Pancreas (tissue), 10 donors: ENCODE results near the gene PPP1R3C. TPM values are rescaled to one million over a fixed set of nuclear protein-coding genes. Genes with fewer than 3 reads are reported as not detected.
A peak's percentile ranks its signal among the peaks of the same experiment; 100 is the strongest.

Source experiments
- ATAC-seq, 4 donors: fragments of 200-7000 bp; cut with Tn5 transposase; one replicate each; pipeline versions ENCODE4 v1.8.0 to v1.9.1; 2020; ENCODE audit warnings: mild to moderate bottlenecking in 4 of 4, moderate library complexity in 4 of 4
- DNase-seq, 6 donors: peaks; one replicate each; pipeline ENCODE4 v3.0.0-alpha.2; 2020
- FAIRE-seq: peaks from 2 replicates; lab custom pipeline; 2012; peaks lifted over from hg19 to GRCh38; lab: Jason Lieb, UNC
- H3K27ac ChIP-seq, 4 donors: fragments of 200-600 bp; sonication (generic); 1 replicate in 3 of 4; 2 replicates in 1 of 4; pipeline versions ENCODE4 v1.5.0 to v1.8.0; 2020
- H3K27me3 ChIP-seq, 4 donors: fragments of 200-600 bp; one replicate each; pipeline ENCODE4 v1.8.0; 2021
- H3K36me3 ChIP-seq, 3 donors: fragments of 200-600 bp; sonication (generic) in 1 of 3; one replicate each; pipeline versions ENCODE4 v1.5.0 to v1.8.0; 2020 to 2021
- H3K4me1 ChIP-seq, 3 donors: fragments of 200-600 bp; one replicate each; pipeline ENCODE4 v1.8.0; 2021
- H3K4me3 ChIP-seq, 4 donors: fragments of 200-600 bp; sonication (generic) in 2 of 4; one replicate each; pipeline versions ENCODE4 v1.5.0 to v1.8.0; 2020 to 2021
- H3K9me3 ChIP-seq, 4 donors: fragments of 200-600 bp; one replicate each; pipeline ENCODE4 v1.8.0; 2021
- CTCF ChIP-seq, 4 donors: fragments of 200-600 bp; sonication (generic) in 3 of 4; IDR thresholded peaks; one replicate each; pipeline versions ENCODE4 v1.5.0 to v1.8.0; 2021; ENCODE audit warnings: antibody characterized with exemption in 4 of 4
- WGBS, 2 donors: extraction: QIAGEN DNeasy Blood & Tissue Kit; methylation state at CpG; one replicate each; pipeline ENCODE4 v1.1.7; 2013; 5-methylcytosine and 5-hydroxymethylcytosine counted together
- intact Hi-C, 3 donors: fragments of 100-400 bp; cut with DNase I; formaldehyde crosslinking; loops; one replicate each; pipeline versions ENCODE4 v1.11.1 to v1.14.2; 2022
- polyA plus RNA-seq, 2 donors: library from polyadenylated mRNA; stranded (reverse); fragments of 200-250 nt; gene quantifications; one replicate each; pipeline ENCODE4 v1.2.3, GENCODE V29; 2013
- total RNA-seq, 6 donors: library from RNA; stranded (reverse); fragmentation: NEBNext Ultra II Directional in 4 of 6; extraction: Animal tissue kit (Norgen Biotek cat#: 25700) in 4 of 6; gene quantifications; one replicate each; pipeline versions ENCODE4 v1.2.1 to v1.2.4, GENCODE V29; 2021 to 2023
- donor health status: healthy with polysubstance abuse.
- donor health status: DM: no; HTN: no; CAD: no; lungs with moderate emphysema.
- donor health status: DM: no; HTN: no; CAD: no.
- donor health status: control.
- donor health status: control.
- donor health status: Bipolar disorder and iron deficiency.
- donor health status: DM: yes; HTN: yes; CAD: no.
- donor health status: DM: no; HTN: no; CAD: no.
- donor health status: DM: no; HTN: no; CAD: no.
- donor health status: DM: yes; HTN: yes; CAD: no.

Gene PPP1R3C
- total and polyA plus RNA-seq, 8 donors: 3.8 to 27.5 (median 14.3) TPM

DNA sequence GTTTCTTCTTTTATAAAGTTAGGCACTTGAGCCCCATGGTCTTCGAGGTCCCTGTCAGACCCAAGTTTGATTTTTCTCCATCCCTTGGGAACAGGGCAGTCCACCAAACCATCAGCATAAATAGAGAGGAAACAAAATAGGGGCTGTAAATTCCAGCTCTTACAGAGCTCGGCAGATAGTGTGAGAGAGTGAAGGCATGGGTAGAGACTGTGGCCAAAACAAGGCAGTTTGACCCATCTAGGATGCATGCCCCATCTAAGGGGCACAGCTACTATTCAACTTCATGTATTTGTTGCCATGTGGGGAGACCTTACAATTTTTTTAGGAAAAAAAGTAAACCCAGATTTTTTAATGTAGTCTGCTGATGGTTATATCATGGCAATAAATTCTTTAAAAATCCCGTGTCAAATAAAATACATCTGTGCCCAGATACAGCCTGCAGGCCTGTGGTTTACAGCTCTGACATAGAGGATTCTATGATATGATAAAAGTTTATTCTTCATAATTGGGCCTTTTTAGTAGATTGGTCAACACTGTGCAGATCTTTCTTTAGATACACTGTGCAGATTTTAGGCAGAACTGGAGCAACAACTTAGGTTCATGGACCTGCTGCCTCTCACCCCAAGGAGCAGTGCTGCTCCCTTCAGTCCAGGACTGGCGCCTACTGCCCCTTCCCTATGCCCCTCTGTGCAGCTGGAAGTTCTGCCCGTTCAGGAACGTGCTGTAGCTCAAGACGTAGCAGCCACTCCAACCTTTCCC is 5.3 kb downstream of the PPP1R3C start:
- no peak overlapping the region for H3K4me3 ChIP-seq

DNA sequence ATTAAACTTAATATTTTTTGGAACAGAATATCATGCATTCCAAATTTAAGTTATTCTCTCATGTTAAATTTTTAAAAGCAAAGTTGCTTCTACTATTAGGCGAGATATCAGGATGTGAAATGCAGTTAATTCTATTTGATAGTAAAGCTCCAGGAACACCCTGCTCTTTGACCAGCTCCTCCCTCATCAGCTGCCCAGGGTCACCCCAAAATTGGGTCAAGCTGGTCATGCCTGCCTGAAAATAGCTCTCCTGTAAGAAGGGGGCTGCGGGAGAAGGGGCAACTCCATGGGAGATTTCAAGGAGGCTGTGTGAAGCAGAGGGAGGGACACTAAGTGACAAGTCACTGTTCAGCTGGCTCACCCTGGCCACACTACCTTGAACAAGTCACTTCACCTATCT is 5.9 kb downstream of the PPP1R3C start:
- H3K27ac ChIP-seq: no peak overlapping the region
- TF ChIP-seq CTCF (IDR thresholded peaks at IDR 0.05): no peak

More for the DNA sequence above, 5.3 kb downstream of the PPP1R3C start:
- WGBS, 2 donors: 53 to 60% methylated on average over 7 of the region's 7 CpGs
- Histone ChIP-seq H3K27me3 (no peaks in the 10 kb centered on the region), H3K36me3 (peaks cover 0 to 12% (median 0%) of the 10 kb centered on the region in 3 donors), H3K9me3 (no peaks in the 10 kb centered on the region), H3K27ac (no peak overlapping the region), H3K4me1 (peaks cover 0 to 21% (median 6%) of the 10 kb centered on the region in 3 donors)
- TF ChIP-seq CTCF (IDR thresholded peaks at IDR 0.05): no peak
- intact Hi-C loops: loop anchor here in 1 of 3 donors (10.0 kb wide), 1 partner anchor 73 kb away; no protein-coding TSS in a partner anchor
- DNase-seq (no peak), FAIRE-seq (no peak), ATAC-seq (peak in 2 of 4 donors; percentile 14 to 30)

DNA sequence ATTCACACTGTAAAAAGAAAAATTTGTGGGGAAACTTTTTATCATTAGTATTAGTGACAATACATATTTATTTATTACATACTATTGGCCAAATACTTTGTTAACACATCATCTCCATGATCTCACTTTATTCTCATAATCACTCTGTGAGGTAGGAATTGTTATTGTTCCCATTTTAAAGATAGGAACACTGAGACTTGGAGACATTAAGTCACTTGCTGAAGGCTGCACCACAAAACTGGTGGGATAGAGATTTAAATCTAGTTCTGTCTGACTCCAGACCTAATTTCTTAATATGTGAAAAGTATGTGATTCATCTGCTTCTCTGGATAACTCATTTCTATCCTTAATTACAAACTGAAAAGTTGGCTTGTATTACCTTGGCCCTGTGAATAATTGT is 8.2 kb downstream of the PPP1R3C start:
- no peaks in the 10 kb centered on the region for H3K9me3 ChIP-seq
- peaks cover 11 to 22% (median 16%) of the 10 kb centered on the region in 3 donors for H3K4me1 ChIP-seq
- no peak for DNase-seq
- no peaks in the 10 kb centered on the region for H3K27me3 ChIP-seq
- no peak overlapping the region for H3K27ac ChIP-seq
- H3K36me3 ChIP-seq: peaks cover 0 to 5% (median 0%) of the 10 kb centered on the region in 3 donors
- no peak for ATAC-seq
- intact Hi-C loops: loop anchor here in 1 of 3 donors (10.0 kb wide), 1 partner anchor 70 kb away; no protein-coding TSS in a partner anchor
- no peak overlapping the region for H3K4me3 ChIP-seq
- TF ChIP-seq CTCF (IDR thresholded peaks at IDR 0.05): no peak
- no peak for FAIRE-seq

More for the DNA sequence above, 5.9 kb downstream of the PPP1R3C start:
- Histone ChIP-seq H3K9me3 (no peaks in the 10 kb centered on the region), H3K4me3 (no peak overlapping the region), H3K27me3 (no peaks in the 10 kb centered on the region), H3K4me1 (peaks cover 5 to 21% (median 6%) of the 10 kb centered on the region in 3 donors), H3K36me3 (peaks cover 0 to 12% (median 0%) of the 10 kb centered on the region in 3 donors)
- intact Hi-C loops: loop anchor here in 1 of 3 donors (10.0 kb wide), 1 partner anchor 72 kb away; no protein-coding TSS in a partner anchor
- ATAC-seq: no peak
- DNase-seq: no peak
- no peak for FAIRE-seq
- WGBS, 2 donors: 83 to 86% methylated on average over 2 of the region's 2 CpGs

DNA sequence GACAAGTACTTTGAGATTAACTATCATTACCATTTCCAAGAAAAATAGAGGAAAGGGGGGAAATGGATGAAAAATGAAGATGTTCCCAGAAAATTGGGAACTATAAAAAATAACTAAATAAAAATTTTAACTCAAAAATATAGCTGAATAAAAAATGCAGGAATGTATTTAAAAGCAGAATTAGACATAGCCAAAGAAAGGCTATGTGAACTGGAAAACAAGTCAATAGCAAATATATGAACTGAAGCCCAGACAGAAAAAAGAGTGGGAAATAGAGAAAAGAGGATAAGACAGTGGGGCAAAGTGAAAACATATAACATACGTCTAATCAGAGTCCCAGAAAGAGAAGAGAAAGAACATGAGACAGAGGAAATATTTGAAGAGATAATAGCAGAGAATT is 10.3 kb downstream of the PPP1R3C start:
- TF ChIP-seq CTCF (IDR thresholded peaks at IDR 0.05): no peak
- Histone ChIP-seq H3K4me3 (no peak overlapping the region), H3K27me3 (no peaks in the 10 kb centered on the region), H3K4me1 (peaks cover 9 to 20% (median 10%) of the 10 kb centered on the region in 3 donors), H3K27ac (no peak overlapping the region), H3K9me3 (no peaks in the 10 kb centered on the region), H3K36me3 (peaks cover 0 to 5% (median 0%) of the 10 kb centered on the region in 3 donors)
- ATAC-seq (no peak), DNase-seq (no peak), FAIRE-seq (no peak)
- intact Hi-C loops: loop anchor here in 1 of 3 donors (10.0 kb wide), 1 partner anchor 68 kb away; no protein-coding TSS in a partner anchor
- 92 to 95% methylated on average over 1 of the region's 1 CpG for WGBS, 2 donors
